Measurements from ENCODE around the gene MAPK4. TPM values are rescaled to one million over a fixed set of nuclear protein-coding genes. Genes with fewer than 3 reads are reported as not detected.

Gene MAPK4
- total RNA-seq, 1 donor from 2014 or later, result not detected

DNA sequence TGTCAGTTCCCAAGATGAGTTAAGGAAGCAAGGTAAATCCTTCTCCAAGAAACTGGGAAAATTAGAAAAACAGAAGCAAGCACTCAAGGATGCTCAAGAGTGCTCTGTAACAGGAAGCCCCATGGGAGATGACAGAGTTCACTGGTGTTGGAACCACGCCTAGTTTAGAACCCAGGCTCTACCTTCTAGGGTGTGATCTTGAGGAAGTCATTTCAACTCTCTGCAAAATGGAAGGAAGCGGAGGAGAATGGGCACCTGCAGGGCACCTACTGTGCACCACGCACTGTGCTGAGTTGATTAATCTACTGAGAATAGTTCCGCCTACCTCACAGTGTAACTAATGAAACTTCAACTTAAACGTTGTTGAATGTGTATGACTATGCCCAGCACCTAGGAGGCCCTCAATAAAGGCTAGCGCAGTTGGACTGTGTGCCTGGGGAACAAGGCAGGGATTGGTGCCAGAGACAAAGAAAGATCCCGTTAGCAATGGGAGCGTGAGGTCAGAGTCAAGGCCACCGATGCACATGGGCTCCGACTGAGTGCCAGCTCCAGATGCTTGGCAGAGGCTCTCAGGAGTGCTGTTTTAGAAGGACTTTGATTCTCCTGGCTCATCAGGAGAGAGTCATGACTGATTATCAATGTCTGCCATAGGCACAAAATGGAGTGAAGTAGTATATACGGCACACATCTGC lies 93.7 kb downstream of the MAPK4 start:
- Mint-ChIP-seq H3K9me3 (no peaks in the 10 kb centered on the region), H3K27ac (no peak overlapping the region), H3K27me3 (ENCODE audit: low read depth) (no peaks in the 10 kb centered on the region), H3K4me1 (ENCODE audit: low read depth) (no peaks in the 10 kb centered on the region), H3K36me3 (ENCODE audit: low read depth) (no peaks in the 10 kb centered on the region), H3K4me3 (ENCODE audit: low read depth) (no peak overlapping the region)
- DNase-seq (ENCODE audit: low spot score), result no peak
- intact Hi-C loops (cut with micrococcal nuclease), result no loop called here

DNA sequence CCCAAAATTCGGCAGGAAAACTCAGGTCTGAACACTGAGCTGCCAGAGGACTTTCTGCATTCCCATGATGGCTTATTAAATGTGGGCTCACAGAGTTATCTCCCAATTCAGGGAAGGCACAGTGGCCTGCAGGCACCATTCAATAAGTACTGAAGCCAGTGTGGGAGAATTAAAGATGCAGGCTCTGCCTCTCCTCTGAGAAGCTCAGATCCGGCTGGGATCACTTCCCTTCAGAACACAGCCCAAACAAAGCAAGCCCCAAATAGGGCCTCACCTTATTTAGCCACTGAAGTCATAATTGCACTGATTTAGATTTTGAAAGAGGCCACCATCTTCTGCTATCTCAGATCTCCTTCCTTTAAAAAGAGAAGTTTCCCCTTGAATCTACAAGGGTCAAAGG lies 94.3 kb downstream of the MAPK4 start:
- intact Hi-C loops (cut with micrococcal nuclease), result no loop called here
- H3K36me3 Mint-ChIP-seq (ENCODE audit: low read depth), result no peaks in the 10 kb centered on the region
- no peak overlapping the region for H3K4me3 Mint-ChIP-seq (ENCODE audit: low read depth)
- no peaks in the 10 kb centered on the region for H3K4me1 Mint-ChIP-seq (ENCODE audit: low read depth)
- H3K27me3 Mint-ChIP-seq (ENCODE audit: low read depth), result no peaks in the 10 kb centered on the region
- no peak overlapping the region for H3K27ac Mint-ChIP-seq
- H3K9me3 Mint-ChIP-seq, result no peaks in the 10 kb centered on the region
- no peak for DNase-seq (ENCODE audit: low spot score)

DNA sequence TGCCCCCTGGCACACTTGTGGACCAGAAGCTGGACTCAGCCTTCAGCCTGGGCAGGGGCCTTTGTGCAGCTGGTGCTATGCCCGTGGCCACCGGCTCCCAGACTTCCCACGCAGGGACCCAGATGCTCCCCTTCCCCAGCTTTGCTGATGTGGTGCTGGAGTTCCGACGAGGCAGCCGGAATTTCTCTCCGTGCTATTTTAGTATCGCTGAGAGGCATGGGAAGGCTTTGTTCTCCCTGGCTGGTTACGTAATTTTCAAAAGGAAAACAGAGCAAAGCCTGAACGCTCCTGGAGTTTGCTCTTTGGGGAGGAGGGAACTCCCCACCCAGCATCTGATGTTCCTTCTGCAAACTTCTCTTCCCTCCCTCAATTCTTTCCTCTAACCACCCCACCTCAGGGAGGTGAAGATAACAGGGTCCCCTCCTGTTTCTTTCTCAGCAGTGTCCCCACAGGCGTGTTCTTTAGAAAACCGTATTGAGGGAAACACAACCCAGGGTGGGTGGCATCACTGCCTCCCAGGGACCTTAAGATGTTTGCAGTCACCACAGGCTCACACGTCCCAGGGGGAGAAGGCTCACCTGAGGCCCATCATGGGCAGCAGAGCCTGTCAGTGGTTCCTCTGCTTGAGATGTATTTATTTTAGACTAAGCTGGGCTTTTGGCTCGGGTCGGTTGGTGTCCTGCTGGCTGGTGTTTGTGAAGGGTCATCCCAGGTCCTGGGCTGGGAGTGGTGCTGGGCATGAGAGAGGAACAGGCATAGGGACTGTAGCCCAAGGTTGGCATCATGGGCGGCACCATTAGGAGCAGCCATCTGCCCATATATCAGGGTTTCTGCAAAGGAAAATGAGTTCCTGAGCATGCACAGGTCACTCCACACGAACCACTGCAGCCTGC lies 95.0 kb downstream of the MAPK4 start:
- Mint-ChIP-seq H3K27me3 (ENCODE audit: low read depth) (no peaks in the 10 kb centered on the region), H3K4me3 (ENCODE audit: low read depth) (no peak overlapping the region), H3K36me3 (ENCODE audit: low read depth) (no peaks in the 10 kb centered on the region), H3K4me1 (ENCODE audit: low read depth) (no peaks in the 10 kb centered on the region), H3K9me3 (no peaks in the 10 kb centered on the region), H3K27ac (no peak overlapping the region)
- intact Hi-C loops (cut with micrococcal nuclease), result no loop called here
- DNase-seq (ENCODE audit: low spot score), result no peak

DNA sequence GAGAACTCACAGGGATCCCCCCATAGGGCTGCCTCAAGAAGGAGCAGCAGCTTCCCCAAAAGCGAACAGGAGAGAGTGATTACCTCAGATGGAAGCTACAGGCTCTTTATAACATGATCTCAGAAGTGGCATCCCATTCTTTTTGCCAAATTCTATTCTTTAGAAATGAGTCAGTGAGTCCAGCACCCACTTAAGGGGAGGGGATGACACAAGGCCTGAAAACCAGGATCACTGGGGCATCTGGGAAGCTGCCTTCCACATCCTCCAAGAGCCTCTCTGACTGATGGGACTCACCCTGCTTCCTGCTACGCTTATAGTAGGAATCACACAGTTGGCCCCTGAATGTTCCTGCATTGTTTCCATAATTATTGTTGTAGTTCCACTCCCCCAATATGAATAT lies 96.5 kb downstream of the MAPK4 start:
- H3K36me3 Mint-ChIP-seq (ENCODE audit: low read depth), result no peaks in the 10 kb centered on the region
- no peak for DNase-seq (ENCODE audit: low spot score)
- H3K9me3 Mint-ChIP-seq, result no peaks in the 10 kb centered on the region
- H3K27me3 Mint-ChIP-seq (ENCODE audit: low read depth), result no peaks in the 10 kb centered on the region
- H3K27ac Mint-ChIP-seq, result no peak overlapping the region
- intact Hi-C loops (cut with micrococcal nuclease), result no loop called here
- no peaks in the 10 kb centered on the region for H3K4me1 Mint-ChIP-seq (ENCODE audit: low read depth)
- no peak overlapping the region for H3K4me3 Mint-ChIP-seq (ENCODE audit: low read depth)

DNA sequence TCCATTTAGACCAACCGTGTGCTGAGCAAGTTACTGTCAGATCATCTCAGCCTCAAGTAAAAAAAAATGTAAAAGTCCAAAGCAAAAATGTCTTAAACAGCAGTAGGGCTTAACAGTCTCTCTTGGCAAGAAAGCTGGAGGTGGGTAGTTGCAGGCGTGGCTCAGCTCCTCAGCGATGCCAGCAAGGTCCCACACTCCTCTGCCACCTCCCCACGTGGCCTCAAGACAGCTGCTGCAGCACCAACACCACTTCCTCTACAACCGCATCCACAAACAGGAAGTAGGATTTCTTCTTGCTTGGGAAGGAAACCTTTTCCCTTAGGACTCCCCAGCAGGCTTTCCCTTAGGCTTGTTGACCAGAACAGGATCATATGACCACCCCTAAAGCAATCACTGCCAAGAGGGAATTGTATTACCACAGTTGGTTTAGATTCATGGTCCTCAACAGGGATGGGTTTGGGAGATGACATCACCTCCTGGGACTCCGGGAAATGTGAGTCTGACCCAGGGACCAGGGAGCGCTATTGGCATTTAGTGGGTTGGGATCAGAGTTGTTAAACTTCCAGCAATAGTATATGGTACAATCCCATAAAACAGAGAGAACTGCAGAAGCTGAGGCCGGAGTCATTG lies 97.1 kb downstream of the MAPK4 start:
- no peak overlapping the region for H3K27ac Mint-ChIP-seq
- DNase-seq (ENCODE audit: low spot score), result no peak
- H3K9me3 Mint-ChIP-seq, result peaks cover 1% of the 10 kb centered on the region
- H3K4me1 Mint-ChIP-seq (ENCODE audit: low read depth), result no peaks in the 10 kb centered on the region
- H3K27me3 Mint-ChIP-seq (ENCODE audit: low read depth), result no peaks in the 10 kb centered on the region
- intact Hi-C loops (cut with micrococcal nuclease), result no loop called here
- no peak overlapping the region for H3K4me3 Mint-ChIP-seq (ENCODE audit: low read depth)
- no peaks in the 10 kb centered on the region for H3K36me3 Mint-ChIP-seq (ENCODE audit: low read depth)

DNA sequence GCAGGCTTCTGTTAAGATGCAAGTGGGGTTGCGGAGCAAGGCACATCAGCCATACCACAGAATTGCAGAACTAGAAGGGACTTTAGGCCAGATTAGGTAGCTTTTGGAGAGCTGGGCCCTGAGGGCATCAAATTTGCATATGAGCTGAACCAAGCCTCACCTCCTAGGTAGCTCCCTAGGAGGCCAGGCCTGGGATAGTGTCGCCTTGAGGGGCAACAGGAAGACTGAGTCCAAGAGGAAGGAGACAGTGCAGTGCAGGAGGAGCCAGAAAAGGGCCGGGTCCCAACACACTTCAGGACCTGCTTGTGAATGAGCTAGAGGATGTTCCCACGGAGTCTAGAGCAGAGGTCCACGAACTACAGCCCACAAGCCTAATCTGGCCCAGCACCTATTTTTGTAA lies 98.7 kb downstream of the MAPK4 start:
- Mint-ChIP-seq H3K4me3 (ENCODE audit: low read depth) (no peak overlapping the region), H3K27ac (no peak overlapping the region), H3K9me3 (peaks cover 9% of the 10 kb centered on the region), H3K4me1 (ENCODE audit: low read depth) (no peaks in the 10 kb centered on the region), H3K36me3 (ENCODE audit: low read depth) (no peaks in the 10 kb centered on the region), H3K27me3 (ENCODE audit: low read depth) (no peaks in the 10 kb centered on the region)
- no peak for DNase-seq (ENCODE audit: low spot score)
- intact Hi-C loops (cut with micrococcal nuclease), result no loop called here

DNA sequence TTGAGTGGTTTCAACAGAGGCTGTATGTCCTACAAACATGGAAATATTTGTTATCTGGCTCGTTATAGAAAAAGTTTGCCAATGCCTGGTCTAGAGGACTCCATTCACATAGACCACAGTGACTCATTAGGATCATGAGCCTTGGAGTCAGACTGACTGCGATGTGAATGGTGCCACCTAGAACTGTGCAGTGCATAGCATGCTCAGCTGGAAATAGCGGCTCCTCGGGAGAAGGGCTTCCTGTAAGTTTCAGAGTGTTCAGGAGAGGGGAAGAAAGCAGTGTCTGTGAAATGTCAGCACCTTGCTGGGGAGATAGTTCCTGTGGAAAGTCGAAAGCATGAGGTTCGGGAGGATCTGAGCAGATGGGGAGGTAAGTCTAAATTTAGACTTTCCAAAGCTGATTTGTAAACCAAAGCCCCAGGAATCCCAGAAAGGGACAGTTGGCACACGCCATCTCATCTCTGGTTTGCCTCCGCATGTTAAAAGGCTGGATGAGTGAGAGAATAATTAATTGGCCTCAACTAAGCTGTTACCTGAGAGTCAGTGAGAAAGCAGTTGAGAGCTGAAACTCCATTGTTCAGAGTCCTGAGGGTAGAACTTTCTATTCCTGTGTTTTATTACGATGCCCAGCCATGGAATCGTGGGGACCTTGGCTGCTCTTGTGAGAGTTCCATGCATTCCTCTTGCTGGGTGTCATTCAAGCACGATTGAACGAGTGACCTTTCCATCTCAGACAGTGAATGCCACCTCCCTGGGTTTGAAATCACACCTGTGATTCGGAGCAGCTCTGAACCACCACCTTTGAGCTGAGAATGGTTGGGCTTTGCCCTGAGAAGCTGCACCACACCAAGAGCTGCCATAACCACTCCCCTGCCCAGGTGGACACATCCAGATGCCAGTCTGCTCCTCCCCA lies 99.5 kb downstream of the MAPK4 start:
- intact Hi-C loops (cut with micrococcal nuclease), result no loop called here
- no peak for DNase-seq (ENCODE audit: low spot score)
- Mint-ChIP-seq H3K27me3 (ENCODE audit: low read depth) (no peaks in the 10 kb centered on the region), H3K36me3 (ENCODE audit: low read depth) (no peaks in the 10 kb centered on the region), H3K9me3 (peaks cover 9% of the 10 kb centered on the region), H3K27ac (no peak overlapping the region), H3K4me3 (ENCODE audit: low read depth) (no peak overlapping the region), H3K4me1 (ENCODE audit: low read depth) (no peaks in the 10 kb centered on the region)

DNA sequence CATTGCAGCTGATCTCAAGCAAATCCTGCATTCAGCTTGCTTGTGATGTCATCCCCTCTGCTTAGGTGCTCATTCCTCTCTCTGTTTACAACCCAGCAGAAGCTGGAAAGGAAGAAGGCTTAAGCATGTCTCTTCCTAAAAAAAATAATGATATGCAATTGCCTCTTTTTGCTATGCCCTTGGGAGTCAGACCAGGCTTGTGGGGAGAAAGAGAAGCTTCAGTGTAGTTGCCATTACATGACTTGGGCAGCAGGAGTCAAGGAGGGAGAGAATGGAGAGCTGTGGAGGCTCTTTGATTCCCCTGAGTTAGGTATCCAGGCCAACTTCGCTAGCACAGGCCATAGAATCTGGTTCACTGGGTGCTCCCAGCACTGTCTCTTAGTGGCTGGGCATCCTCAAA lies 101.1 kb downstream of the MAPK4 start:
- H3K4me3 Mint-ChIP-seq (ENCODE audit: low read depth), result no peak overlapping the region
- intact Hi-C loops (cut with micrococcal nuclease), result no loop called here

DNA sequence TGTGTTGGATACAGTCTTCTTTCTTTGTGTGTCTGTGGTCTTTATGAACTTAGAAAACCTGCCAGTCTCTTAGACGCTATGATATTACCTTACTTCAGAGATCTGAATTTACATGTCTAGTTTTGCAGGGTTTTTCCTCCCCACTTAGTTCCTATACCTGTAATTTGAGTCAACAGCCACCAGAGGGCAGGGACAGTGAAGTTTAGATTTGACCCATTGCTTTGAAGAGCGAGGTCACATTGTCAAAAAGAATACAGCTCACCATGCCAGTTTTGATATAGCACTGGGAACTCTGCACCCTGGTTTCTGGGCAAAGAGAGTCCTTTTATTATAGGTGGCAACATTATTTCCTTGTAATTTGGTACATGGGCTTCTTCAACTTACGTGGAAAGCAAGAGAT lies 102.3 kb downstream of the MAPK4 start:
- H3K27ac Mint-ChIP-seq, result no peak overlapping the region
- no peak overlapping the region for H3K4me3 Mint-ChIP-seq (ENCODE audit: low read depth)
- H3K27me3 Mint-ChIP-seq (ENCODE audit: low read depth), result no peaks in the 10 kb centered on the region
- intact Hi-C loops (cut with micrococcal nuclease), result no loop called here
- no peaks in the 10 kb centered on the region for H3K4me1 Mint-ChIP-seq (ENCODE audit: low read depth)
- H3K9me3 Mint-ChIP-seq, result peaks cover 9% of the 10 kb centered on the region
- H3K36me3 Mint-ChIP-seq (ENCODE audit: low read depth), result no peaks in the 10 kb centered on the region
- DNase-seq (ENCODE audit: low spot score), result no peak

More for the DNA sequence above, 101.1 kb downstream of the MAPK4 start:
- Mint-ChIP-seq H3K4me1 (ENCODE audit: low read depth) (no peaks in the 10 kb centered on the region), H3K9me3 (peaks cover 9% of the 10 kb centered on the region), H3K36me3 (ENCODE audit: low read depth) (no peaks in the 10 kb centered on the region), H3K27me3 (ENCODE audit: low read depth) (no peaks in the 10 kb centered on the region), H3K27ac (no peak overlapping the region)
- DNase-seq (ENCODE audit: low spot score), result no peak

DNA sequence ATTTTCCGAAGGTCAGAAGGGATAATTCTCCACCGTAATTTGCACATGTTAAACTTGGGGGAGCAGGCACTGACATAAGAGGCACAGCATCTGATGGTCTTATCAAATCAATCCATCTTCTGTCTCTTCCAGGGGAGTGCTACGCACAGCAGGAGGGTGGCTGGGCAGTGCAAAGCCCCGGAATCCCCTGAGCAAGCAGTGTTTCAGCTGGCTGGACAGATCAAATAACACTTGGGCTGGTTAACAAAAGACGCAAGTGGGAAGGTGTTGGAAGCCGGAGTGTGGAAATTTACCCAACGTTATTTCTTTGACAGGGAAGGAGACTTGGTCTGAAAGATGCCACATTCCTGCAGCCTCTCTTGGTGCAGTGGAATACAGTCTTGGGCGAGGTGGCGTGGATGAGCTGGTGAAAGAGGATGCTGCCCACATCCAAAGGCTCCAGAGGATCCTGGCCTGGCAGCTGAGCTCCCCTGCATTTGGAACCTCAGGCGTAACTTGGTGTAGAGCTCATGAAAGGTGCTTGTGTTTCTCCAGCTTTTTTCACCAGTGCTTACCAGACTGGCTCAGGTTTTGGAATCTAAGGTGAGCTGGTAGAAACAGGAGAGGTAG lies 103.0 kb downstream of the MAPK4 start:
- intact Hi-C loops (cut with micrococcal nuclease), result no loop called here
- Mint-ChIP-seq H3K36me3 (ENCODE audit: low read depth) (no peaks in the 10 kb centered on the region), H3K9me3 (peaks cover 9% of the 10 kb centered on the region), H3K27me3 (ENCODE audit: low read depth) (no peaks in the 10 kb centered on the region), H3K27ac (no peak overlapping the region), H3K4me1 (ENCODE audit: low read depth) (no peaks in the 10 kb centered on the region), H3K4me3 (ENCODE audit: low read depth) (no peak overlapping the region)
- DNase-seq (ENCODE audit: low spot score), result no peak

DNA sequence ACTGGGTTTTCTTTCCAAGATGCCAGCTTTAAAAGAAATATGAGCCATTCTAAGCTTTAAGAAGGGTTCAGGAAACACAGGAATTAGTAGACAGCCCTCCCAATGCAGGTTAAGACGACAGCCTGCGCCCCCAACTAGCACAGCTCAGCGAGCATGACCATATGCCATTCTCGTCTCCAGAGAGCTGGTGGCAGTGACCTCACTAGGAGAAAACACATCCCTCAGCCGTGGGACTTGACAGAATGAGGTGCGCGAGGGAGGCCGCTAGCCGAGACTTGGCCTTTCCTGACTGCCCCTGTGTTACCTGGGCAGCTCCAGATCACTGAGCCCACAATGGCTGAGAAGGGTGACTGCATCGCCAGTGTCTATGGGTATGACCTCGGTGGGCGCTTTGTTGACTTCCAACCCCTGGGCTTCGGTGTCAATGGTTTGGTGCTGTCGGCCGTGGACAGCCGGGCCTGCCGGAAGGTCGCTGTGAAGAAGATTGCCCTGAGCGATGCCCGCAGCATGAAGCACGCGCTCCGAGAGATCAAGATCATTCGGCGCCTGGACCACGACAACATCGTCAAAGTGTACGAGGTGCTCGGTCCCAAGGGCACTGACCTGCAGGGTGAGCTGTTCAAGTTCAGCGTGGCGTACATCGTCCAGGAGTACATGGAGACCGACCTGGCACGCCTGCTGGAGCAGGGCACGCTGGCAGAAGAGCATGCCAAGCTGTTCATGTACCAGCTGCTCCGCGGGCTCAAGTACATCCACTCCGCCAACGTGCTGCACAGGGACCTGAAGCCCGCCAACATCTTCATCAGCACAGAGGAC lies 103.9 kb downstream of the MAPK4 start:
- intact Hi-C loops (cut with micrococcal nuclease), result no loop called here
- Mint-ChIP-seq H3K9me3 (peaks cover 9% of the 10 kb centered on the region), H3K27me3 (ENCODE audit: low read depth) (no peaks in the 10 kb centered on the region), H3K27ac (no peak overlapping the region), H3K4me1 (ENCODE audit: low read depth) (no peaks in the 10 kb centered on the region), H3K36me3 (ENCODE audit: low read depth) (no peaks in the 10 kb centered on the region), H3K4me3 (ENCODE audit: low read depth) (no peak overlapping the region)
- DNase-seq (ENCODE audit: low spot score), result no peak
